Endothelial cell of umbilical vein (primary cell): Measurements from ENCODE around the gene AMZ1. TPM values are rescaled to one million over a fixed set of nuclear protein-coding genes. Genes with fewer than 3 reads are reported as not detected.

Experiments
- BruUV-seq: library from RNA; stranded (reverse); fragments of 400-500 nt; replicated peaks from 2 replicates; lab custom pipeline; 2021; lab: Mats Ljungman, UMichigan
- CTCF ChIA-PET: fragments of 300-600, 350-600 bp; sonication (Branson Sonifier 250); formaldehyde crosslinking; loops from one replicate; lab custom pipeline; 2021; ENCODE audit warnings: antibody characterized with exemption, inconsistent platforms; lab: Charles Lee
- POLR2A ChIA-PET: fragments of 300-600, 350-600 bp; sonication (Branson Sonifier 250); formaldehyde crosslinking; loops from one replicate; lab custom pipeline; 2021; ENCODE audit warnings: antibody characterized with exemption, inconsistent platforms; lab: Charles Lee
- DNase-seq: peaks from one replicate; pipeline ENCODE4 v3.0.0-alpha.2; 2011; ENCODE audit warnings: low read depth, low spot score
- FAIRE-seq: peaks from 2 replicates; lab custom pipeline; 2011; peaks lifted over from hg19 to GRCh38; lab: Jason Lieb, UNC
- H2AFZ ChIP-seq: 2 replicates; pipeline ENCODE4 v1.6.0; 2012; ENCODE audit warnings: low read depth, low read length, control low read depth, inconsistent platforms
- H3K27ac ChIP-seq: 2 replicates; pipeline ENCODE4 v1.5.1; 2011; ENCODE audit warnings: low read depth, mild to moderate bottlenecking, control low read depth, low read length, moderate library complexity; ENCODE audit not compliant: insufficient read depth
- H3K27me3 ChIP-seq, 2 experiments: 2 replicates each; pipeline versions ENCODE4 v1.6.0 to v1.6.1; 2011; ENCODE audit warnings: low read length in 2 of 2, mixed read lengths in 1 of 2; ENCODE audit not compliant: control insufficient read depth in 2 of 2, insufficient read depth in 2 of 2
- H3K36me3 ChIP-seq, 2 experiments: 2 replicates in 1 of 2; 3 replicates in 1 of 2; pipeline ENCODE4 v1.5.1; 2011; ENCODE audit warnings: low read length in 2 of 2, mild to moderate bottlenecking in 1 of 2, moderate library complexity in 1 of 2; ENCODE audit not compliant: control insufficient read depth in 2 of 2, insufficient read depth in 2 of 2; ENCODE audit errors: extremely low read depth in 1 of 2
- H3K4me1 ChIP-seq: 3 replicates; pipeline ENCODE4 v1.5.1; 2011; ENCODE audit warnings: mild to moderate bottlenecking, low read length; ENCODE audit not compliant: control insufficient read depth, insufficient read depth; ENCODE audit errors: extremely low read depth
- H3K4me2 ChIP-seq: 2 replicates; pipeline ENCODE4 v1.6.1; 2011; ENCODE audit warnings: low read length, control low read depth, mixed read lengths; ENCODE audit not compliant: insufficient read depth
- H3K4me3 ChIP-seq, 3 experiments: fragments of 200-600 bp in 1 of 3; sonication (generic), shearing (Covaris generic) in 1 of 3; replicated peaks in 1 of 3; 2 replicates each; pipeline ENCODE4 v1.5.1; 2011 to 2016; ENCODE audit warnings: control low read depth in 3 of 3, low read length in 3 of 3, mild to moderate bottlenecking in 2 of 3, inconsistent platforms in 1 of 3, low read depth in 1 of 3, moderate library complexity in 1 of 3; ENCODE audit not compliant: insufficient read depth in 1 of 3
- H3K79me2 ChIP-seq: 2 replicates; pipeline ENCODE4 v1.6.0; 2012; ENCODE audit warnings: low read length, inconsistent platforms; ENCODE audit not compliant: control insufficient read depth, insufficient read depth
- H3K9ac ChIP-seq: replicated peaks from 2 replicates; pipeline ENCODE3; 2011; ENCODE audit warnings: low read length, control low read depth; ENCODE audit not compliant: insufficient read depth; ENCODE audit errors: extremely low read depth
- H3K9me1 ChIP-seq: replicated peaks from 3 replicates; pipeline ENCODE4 v1.6.0; 2011; ENCODE audit warnings: mild to moderate bottlenecking, low read length; ENCODE audit not compliant: control insufficient read depth, insufficient read depth; ENCODE audit errors: extremely low read depth
- H3K9me3 ChIP-seq: replicated peaks from 2 replicates; pipeline ENCODE4 v1.5.1; 2012; ENCODE audit warnings: low read length, inconsistent platforms; ENCODE audit not compliant: control insufficient read depth, insufficient read depth
- H4K20me1 ChIP-seq: replicated peaks from 2 replicates; pipeline ENCODE3; 2011; ENCODE audit warnings: mild to moderate bottlenecking, low read length; ENCODE audit not compliant: control insufficient read depth, insufficient read depth; ENCODE audit errors: extremely low read depth
- EZH2 ChIP-seq: IDR thresholded peaks from 2 replicates; pipeline ENCODE4 v1.6.1; 2012; ENCODE audit warnings: borderline replicate concordance, low read depth, mild to moderate bottlenecking, moderate library complexity, low read length, inconsistent platforms; ENCODE audit not compliant: severe bottlenecking
- GATA2 ChIP-seq: IDR thresholded peaks from 2 replicates; pipeline ENCODE4 v1.7.0; 2011; ENCODE audit warnings: low read depth, mild to moderate bottlenecking, moderate library complexity, mixed read lengths, low read length; ENCODE audit not compliant: insufficient read length, insufficient read depth
- JUN ChIP-seq: IDR thresholded peaks from 2 replicates; pipeline ENCODE4 v1.6.1; 2011; ENCODE audit warnings: borderline replicate concordance, low read depth; ENCODE audit not compliant: insufficient read length, insufficient read depth
- dilution Hi-C: fragments of 300-500 bp; cut with MboI; formaldehyde crosslinking; loops from one replicate; pipeline ENCODE4 v1.15.0; 2019; ENCODE audit warnings: low sequenced_read_pairs; ENCODE audit not compliant: extremely low pct_ligation_motif_present
- intact Hi-C: fragments of 100-400 bp; cut with micrococcal nuclease; formaldehyde crosslinking; loops from one replicate; pipeline ENCODE4 v1.10.0; 2022
- polyA plus RNA-seq, 4 experiments: library from polyadenylated mRNA; depleted of rRNA in 3 of 4; stranded (reverse) in 3 of 4; unstranded in 1 of 4; fragments of >200 nt; gene quantifications; 2 replicates each; pipeline versions ENCODE4 v1.2.1 to v1.2.3, GENCODE V29; 2011 to 2012; ENCODE audit warnings: missing spikeins in 1 of 4
- total RNA-seq: library from RNA; stranded (reverse); gene quantifications from 2 replicates; pipeline ENCODE4 v1.2.3, GENCODE V29; 2021
- TF ChIP-seq, protein P1 (sequence below): IDR thresholded peaks from 2 replicates; pipeline ENCODE4 v1.6.1; 2011; ENCODE audit not compliant: insufficient read depth, insufficient read length
- TF ChIP-seq, protein P2 (sequence below), 2 donors: IDR thresholded peaks; 1 replicate in 1 of 2; 2 replicates in 1 of 2; pipeline ENCODE4 v1.5.1; 2011; ENCODE audit warnings: low read length in 2 of 2, mild to moderate bottlenecking in 2 of 2, moderate library complexity in 2 of 2, control low read depth in 1 of 2, inconsistent platforms in 1 of 2, low read depth in 1 of 2; ENCODE audit not compliant: insufficient read depth in 1 of 2; ENCODE audit errors: extremely low read depth in 1 of 2

The AMZ1 gene
- total and polyA plus RNA-seq, 2 donors (not counting 3 experiments of a cell fraction or from before 2014, with no cell fraction given) = not detected

DNA sequence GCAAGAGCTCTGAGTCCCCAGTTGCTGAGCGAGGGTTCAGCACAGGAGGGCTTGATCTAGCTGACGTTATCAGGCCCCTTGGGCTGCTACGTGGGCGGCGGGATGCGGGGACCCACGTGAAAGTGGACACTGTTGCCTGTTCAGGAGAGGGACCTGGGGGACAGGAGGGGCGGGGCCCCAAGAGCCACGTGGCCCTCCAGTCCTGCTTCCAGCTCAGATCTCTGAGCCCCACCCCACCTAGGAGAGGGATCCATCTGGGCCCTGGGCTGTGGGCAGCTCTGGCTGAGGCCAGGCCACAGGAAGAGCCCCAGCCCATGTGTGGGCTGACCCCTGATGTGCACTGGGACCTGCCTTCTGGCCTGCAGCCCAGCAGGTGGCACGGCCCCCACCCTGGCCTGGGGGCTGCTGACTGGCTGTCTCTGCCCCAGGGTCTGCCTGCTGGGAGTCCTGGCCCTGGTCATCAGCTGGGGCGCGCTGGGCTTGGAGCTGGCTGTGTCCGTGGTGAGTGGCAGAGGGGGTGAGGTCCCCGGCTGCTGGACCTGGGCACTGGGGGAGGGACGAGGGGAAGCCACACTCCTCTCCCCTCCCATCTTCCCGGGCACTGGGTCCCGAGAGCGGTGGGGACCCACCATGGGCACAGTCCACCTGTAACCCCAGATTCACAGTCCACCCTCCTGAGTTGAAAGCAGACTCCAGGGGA is 38.7 kb upstream of the AMZ1 start:
- Histone ChIP-seq H3K4me1 (peaks cover 14% of the 10 kb centered on the region), H3K27me3 (no peaks in the 10 kb centered on the region), H3K79me2 (peaks cover 21% of the 10 kb centered on the region), H4K20me1 (no peaks in the 10 kb centered on the region), H2AFZ (no peak overlapping the region), H3K9ac (no peak overlapping the region), H3K4me2 (no peak overlapping the region), H3K4me3 (no peak overlapping the region), H3K9me3 (no peaks in the 10 kb centered on the region), H3K9me1 (no peaks in the 10 kb centered on the region), H3K27ac (no peak overlapping the region), H3K36me3 (peaks cover 15 to 38% of the 10 kb centered on the region in 2 experiments)
- TF ChIP-seq GATA2 (no peak), EZH2 (no peak), JUN (no peak)
- TF ChIP-seq, protein P1, sequence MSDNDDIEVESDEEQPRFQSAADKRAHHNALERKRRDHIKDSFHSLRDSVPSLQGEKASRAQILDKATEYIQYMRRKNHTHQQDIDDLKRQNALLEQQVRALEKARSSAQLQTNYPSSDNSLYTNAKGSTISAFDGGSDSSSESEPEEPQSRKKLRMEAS = no peak
- TF ChIP-seq, protein P2, sequence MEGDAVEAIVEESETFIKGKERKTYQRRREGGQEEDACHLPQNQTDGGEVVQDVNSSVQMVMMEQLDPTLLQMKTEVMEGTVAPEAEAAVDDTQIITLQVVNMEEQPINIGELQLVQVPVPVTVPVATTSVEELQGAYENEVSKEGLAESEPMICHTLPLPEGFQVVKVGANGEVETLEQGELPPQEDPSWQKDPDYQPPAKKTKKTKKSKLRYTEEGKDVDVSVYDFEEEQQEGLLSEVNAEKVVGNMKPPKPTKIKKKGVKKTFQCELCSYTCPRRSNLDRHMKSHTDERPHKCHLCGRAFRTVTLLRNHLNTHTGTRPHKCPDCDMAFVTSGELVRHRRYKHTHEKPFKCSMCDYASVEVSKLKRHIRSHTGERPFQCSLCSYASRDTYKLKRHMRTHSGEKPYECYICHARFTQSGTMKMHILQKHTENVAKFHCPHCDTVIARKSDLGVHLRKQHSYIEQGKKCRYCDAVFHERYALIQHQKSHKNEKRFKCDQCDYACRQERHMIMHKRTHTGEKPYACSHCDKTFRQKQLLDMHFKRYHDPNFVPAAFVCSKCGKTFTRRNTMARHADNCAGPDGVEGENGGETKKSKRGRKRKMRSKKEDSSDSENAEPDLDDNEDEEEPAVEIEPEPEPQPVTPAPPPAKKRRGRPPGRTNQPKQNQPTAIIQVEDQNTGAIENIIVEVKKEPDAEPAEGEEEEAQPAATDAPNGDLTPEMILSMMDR (IDR thresholded peaks at IDR 0.05; ENCODE audit: extremely low read depth in 1 of 2, insufficient read depth in 1 of 2, low read depth in 1 of 2, low read length in 2 of 2) = no peak
- CTCF ChIA-PET = no interaction called here
- intact Hi-C loops = no loop called here
- no TSS peak for BruUV-seq
- no peak for DNase-seq
- no peak for FAIRE-seq
- dilution Hi-C loops = no loop called here
- POLR2A ChIA-PET = interaction anchor here (0.6 kb wide), 1 partner anchor 34 kb away, joined by 3 read pairs; no protein-coding TSS in a partner anchor
